SK-N-MC (cell line): Measurements from ENCODE around the gene IFT172.
"Not testable (repeated sequence)": the region's sequence is repeated elsewhere in the genome, so short reads cannot be mapped to it uniquely, and the experiment has no call there.

Experiments
- DNase-seq: peaks from one replicate; pipeline ENCODE4 v3.0.0-alpha.2; 2011; ENCODE audit warnings: low read depth, low spot score
- H3K27ac ChIP-seq: fragments of 200-600 bp; sonication (generic); 2 replicates; pipeline ENCODE4 v1.5.1; 2016; ENCODE audit warnings: mixed run types
- H3K36me3 ChIP-seq: fragments of 200-600 bp; sonication (generic); 2 replicates; pipeline ENCODE4 v1.6.1; 2017; ENCODE audit warnings: antibody characterized with exemption, low read length, mixed read lengths; ENCODE audit not compliant: insufficient read depth
- H3K4me3 ChIP-seq: fragments of 200-600 bp; sonication (generic); 2 replicates; pipeline ENCODE4 v1.5.1; 2016
- H3K9ac ChIP-seq: fragments of 200-600 bp; sonication (generic); 2 replicates; pipeline ENCODE4 v1.8.0; 2017; ENCODE audit warnings: mixed run types, mixed read lengths; ENCODE audit not compliant: insufficient read length
- H3K9me3 ChIP-seq: fragments of 200-600 bp; sonication (generic); 2 replicates; pipeline ENCODE4 v1.6.1; 2017; ENCODE audit warnings: low read depth, mild to moderate bottlenecking, antibody characterized with exemption, low read length, moderate library complexity, mixed read lengths
- EZH2 ChIP-seq: fragments of 200-600 bp; sonication (generic); IDR thresholded peaks from one replicate; pipeline ENCODE4 v1.6.1; 2017; ENCODE audit warnings: antibody characterized with exemption
- FOXP2 ChIP-seq: optimal IDR thresholded peaks from 2 replicates; pipeline ENCODE3; 2011; ENCODE audit warnings: mild to moderate bottlenecking, moderate library complexity; ENCODE audit not compliant: insufficient read depth; ENCODE audit errors: extremely low read length, control extremely low read depth
- POLR2AphosphoS5 ChIP-seq: IDR thresholded peaks from 2 replicates; pipeline ENCODE4 v1.6.1; 2012; ENCODE audit warnings: mild to moderate bottlenecking, low read depth, low read length, borderline replicate concordance

The IFT172 gene, protein sequence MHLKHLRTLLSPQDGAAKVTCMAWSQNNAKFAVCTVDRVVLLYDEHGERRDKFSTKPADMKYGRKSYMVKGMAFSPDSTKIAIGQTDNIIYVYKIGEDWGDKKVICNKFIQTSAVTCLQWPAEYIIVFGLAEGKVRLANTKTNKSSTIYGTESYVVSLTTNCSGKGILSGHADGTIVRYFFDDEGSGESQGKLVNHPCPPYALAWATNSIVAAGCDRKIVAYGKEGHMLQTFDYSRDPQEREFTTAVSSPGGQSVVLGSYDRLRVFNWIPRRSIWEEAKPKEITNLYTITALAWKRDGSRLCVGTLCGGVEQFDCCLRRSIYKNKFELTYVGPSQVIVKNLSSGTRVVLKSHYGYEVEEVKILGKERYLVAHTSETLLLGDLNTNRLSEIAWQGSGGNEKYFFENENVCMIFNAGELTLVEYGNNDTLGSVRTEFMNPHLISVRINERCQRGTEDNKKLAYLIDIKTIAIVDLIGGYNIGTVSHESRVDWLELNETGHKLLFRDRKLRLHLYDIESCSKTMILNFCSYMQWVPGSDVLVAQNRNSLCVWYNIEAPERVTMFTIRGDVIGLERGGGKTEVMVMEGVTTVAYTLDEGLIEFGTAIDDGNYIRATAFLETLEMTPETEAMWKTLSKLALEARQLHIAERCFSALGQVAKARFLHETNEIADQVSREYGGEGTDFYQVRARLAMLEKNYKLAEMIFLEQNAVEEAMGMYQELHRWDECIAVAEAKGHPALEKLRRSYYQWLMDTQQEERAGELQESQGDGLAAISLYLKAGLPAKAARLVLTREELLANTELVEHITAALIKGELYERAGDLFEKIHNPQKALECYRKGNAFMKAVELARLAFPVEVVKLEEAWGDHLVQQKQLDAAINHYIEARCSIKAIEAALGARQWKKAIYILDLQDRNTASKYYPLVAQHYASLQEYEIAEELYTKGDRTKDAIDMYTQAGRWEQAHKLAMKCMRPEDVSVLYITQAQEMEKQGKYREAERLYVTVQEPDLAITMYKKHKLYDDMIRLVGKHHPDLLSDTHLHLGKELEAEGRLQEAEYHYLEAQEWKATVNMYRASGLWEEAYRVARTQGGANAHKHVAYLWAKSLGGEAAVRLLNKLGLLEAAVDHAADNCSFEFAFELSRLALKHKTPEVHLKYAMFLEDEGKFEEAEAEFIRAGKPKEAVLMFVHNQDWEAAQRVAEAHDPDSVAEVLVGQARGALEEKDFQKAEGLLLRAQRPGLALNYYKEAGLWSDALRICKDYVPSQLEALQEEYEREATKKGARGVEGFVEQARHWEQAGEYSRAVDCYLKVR (N-terminal part only)

GRCh38 chr2:27489498-27490397 lies at the start of gene IFT172:
Gene IFT172 (minus strand): TSS chr2:27489743. CDS start chr2:27489653, 90 bp downstream.
- H3K4me3 ChIP-seq, result peak within 1 kb of the TSS; percentile 96
- H3K36me3 ChIP-seq, result peaks cover 7% of the 10 kb centered on the region; the same call in 1 of the 2 replicates
- peak; percentile 93 for DNase-seq
- no peaks in the 10 kb centered on the region for H3K9me3 ChIP-seq
- H3K27ac ChIP-seq, result 0 out of 2 replicates have a peak within 1 kb of the TSS, but pooled peaks have one; percentile 35
- TF ChIP-seq FOXP2 (no peak), POLR2AphosphoS5 (peak; percentile 88; the same call in 1 of the 2 replicates)
- H3K9ac ChIP-seq, result peak within 1 kb of the TSS; percentile 75

- H3K27ac ChIP-seq, H3K9ac ChIP-seq, H3K9me3 ChIP-seq, DNase-seq, H3K36me3 ChIP-seq, H3K4me3 ChIP-seq: not testable (repeated sequence)
Measured at GRCh38 chr2:27538839-27539450, 49.4 kb upstream of the IFT172 start.

DNA sequence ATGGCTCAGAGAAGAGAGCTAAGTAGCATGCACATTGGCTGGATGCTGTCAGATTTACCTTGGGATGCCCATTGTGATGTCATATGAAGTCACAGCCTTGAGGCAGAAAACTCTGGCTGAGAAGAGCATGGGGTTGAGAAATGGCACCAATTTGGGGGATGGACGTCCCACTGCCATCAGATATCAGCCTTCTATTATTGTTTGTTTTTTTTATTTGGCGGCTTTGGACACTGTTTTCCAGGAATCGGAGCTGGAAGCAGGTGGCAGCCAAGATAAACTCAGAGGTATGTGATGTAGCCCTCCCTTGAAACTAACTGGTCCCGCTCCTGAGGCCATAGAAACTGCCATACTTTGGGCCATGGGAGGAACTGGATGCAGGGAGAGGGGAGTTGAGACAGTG lies 47.7 kb upstream of the IFT172 start:
- no peak overlapping the region for H3K4me3 ChIP-seq
- no peak overlapping the region for H3K9ac ChIP-seq
- H3K27ac ChIP-seq, result no peak overlapping the region
- H3K36me3 ChIP-seq, result no peaks in the 10 kb centered on the region
- H3K9me3 ChIP-seq, result no peaks in the 10 kb centered on the region
- TF ChIP-seq POLR2AphosphoS5 (no peak), FOXP2 (no peak), EZH2 (no peak)
- DNase-seq, result no peak

GRCh38 chr2:27531983-27532382 lies 42.4 kb upstream of the IFT172 start:
- TF ChIP-seq FOXP2 (no peak), POLR2AphosphoS5 (no peak), EZH2 (no peak)

GRCh38 chr2:27527182-27527581 lies 37.6 kb upstream of the IFT172 start:
- TF ChIP-seq EZH2 (no peak), POLR2AphosphoS5 (no peak), FOXP2 (no peak)
- no peaks in the 10 kb centered on the region for H3K36me3 ChIP-seq
- no peak overlapping the region for H3K4me3 ChIP-seq
- H3K9ac ChIP-seq, result no peak overlapping the region
- no peak for DNase-seq
- H3K27ac ChIP-seq, result no peak overlapping the region
- H3K9me3 ChIP-seq, result no peaks in the 10 kb centered on the region

More at GRCh38 chr2:27531983-27532382, 42.4 kb upstream of the IFT172 start:
- Histone ChIP-seq H3K9me3 (no peaks in the 10 kb centered on the region), H3K9ac (no peak overlapping the region), H3K36me3 (no peaks in the 10 kb centered on the region), H3K4me3 (no peak overlapping the region), H3K27ac (no peak overlapping the region)
- DNase-seq, result no peak

GRCh38 chr2:27522400-27522945 lies 32.9 kb upstream of the IFT172 start:
- Histone ChIP-seq H3K36me3 (no peaks in the 10 kb centered on the region), H3K9ac (no peak overlapping the region), H3K9me3 (no peaks in the 10 kb centered on the region), H3K27ac (no peak overlapping the region), H3K4me3 (no peak overlapping the region)
- TF ChIP-seq POLR2AphosphoS5 (no peak), EZH2 (no peak), FOXP2 (no peak)
- no peak for DNase-seq

DNA sequence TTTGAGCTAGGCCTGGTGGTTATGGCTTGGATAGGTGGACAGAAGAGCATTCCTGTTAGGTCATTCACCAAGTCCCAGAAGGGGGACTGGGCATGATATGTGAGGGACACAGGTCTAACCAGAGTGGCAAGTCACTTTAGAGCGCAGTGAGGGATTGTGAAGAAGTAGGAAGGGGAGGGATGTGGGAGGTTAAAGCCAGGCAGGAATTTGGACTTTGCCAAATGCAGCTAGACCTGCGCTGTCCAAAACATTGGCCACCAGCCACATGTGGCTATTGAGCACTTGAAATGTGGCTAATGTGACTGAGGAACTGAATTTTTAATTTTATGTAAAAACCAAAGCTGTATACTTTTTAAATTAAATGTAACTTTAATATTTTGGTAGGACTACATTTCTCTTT lies 30.8 kb upstream of the IFT172 start:
- Histone ChIP-seq H3K9ac (no peak overlapping the region), H3K36me3 (no peaks in the 10 kb centered on the region), H3K27ac (no peak overlapping the region), H3K4me3 (no peak overlapping the region), H3K9me3 (no peaks in the 10 kb centered on the region)
- no peak for DNase-seq
- TF ChIP-seq FOXP2, result no peak
